ENCODE data around the gene FOSB.

DNA sequence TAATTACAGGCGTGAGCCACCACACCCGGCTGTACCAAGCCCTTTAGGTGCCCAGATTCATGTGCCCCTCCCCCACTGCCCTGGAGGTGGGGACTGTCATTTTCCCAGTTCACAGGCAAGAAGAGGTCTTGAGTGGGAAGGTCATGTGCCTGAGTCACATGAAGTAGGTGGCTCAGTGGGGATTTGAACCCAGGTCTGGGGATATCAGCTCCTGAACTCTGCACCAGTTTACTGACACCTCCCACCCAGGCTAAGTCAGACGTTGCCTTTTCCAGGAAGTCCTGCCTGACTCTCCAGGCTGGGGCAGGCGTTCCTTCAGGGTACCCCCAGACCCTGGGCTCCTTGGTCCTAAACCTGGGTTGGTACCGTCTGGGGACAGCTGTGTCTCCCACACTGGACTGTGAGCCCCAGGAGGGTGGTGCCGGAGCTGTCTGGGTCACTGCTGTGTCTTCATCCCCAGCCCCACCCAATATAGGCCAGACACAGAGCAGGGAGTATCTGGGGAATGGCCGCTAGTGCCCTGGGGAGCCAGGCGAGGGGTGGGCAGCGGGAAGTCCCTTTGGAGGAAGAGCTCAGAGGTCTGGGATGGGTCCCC lies 48.1 kb downstream of the FOSB start:
- TF ChIP-seq, protein P1, sequence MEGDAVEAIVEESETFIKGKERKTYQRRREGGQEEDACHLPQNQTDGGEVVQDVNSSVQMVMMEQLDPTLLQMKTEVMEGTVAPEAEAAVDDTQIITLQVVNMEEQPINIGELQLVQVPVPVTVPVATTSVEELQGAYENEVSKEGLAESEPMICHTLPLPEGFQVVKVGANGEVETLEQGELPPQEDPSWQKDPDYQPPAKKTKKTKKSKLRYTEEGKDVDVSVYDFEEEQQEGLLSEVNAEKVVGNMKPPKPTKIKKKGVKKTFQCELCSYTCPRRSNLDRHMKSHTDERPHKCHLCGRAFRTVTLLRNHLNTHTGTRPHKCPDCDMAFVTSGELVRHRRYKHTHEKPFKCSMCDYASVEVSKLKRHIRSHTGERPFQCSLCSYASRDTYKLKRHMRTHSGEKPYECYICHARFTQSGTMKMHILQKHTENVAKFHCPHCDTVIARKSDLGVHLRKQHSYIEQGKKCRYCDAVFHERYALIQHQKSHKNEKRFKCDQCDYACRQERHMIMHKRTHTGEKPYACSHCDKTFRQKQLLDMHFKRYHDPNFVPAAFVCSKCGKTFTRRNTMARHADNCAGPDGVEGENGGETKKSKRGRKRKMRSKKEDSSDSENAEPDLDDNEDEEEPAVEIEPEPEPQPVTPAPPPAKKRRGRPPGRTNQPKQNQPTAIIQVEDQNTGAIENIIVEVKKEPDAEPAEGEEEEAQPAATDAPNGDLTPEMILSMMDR (conservative IDR thresholded peaks at IDR 0.05; ENCODE audit: low read depth, low read length): no peak
- TF ChIP-seq EZH2 (IDR thresholded peaks at IDR 0.05; ENCODE audit: borderline replicate concordance, low read depth, low read length, poor library complexity, severe bottlenecking): no peak

Data from A673 (cell line).